Stimulated activated CD4-positive, alpha-beta T cell treated with anti-CD3 and anti-CD28 coated beads, Interleukin-4, amount 100 ng/mL, for 1 hour (primary cell): ENCODE data around the gene SPOCK2.

Source experiments
- DNase-seq: peaks from one replicate; pipeline ENCODE4 v3.0.0-alpha.2; 2020

The SPOCK2 gene

GRCh38 chr10:72086466-72087391 lies 1.6 kb downstream of the SPOCK2 start:
- DNase-seq: peak; percentile 63

- DNase-seq: no peak
Observed at GRCh38 chr10:72085864-72086465, 2.4 kb downstream of the SPOCK2 start.

GRCh38 chr10:72085166-72085565 lies 3.2 kb downstream of the SPOCK2 start:
- DNase-seq: no peak

GRCh38 chr10:72083790-72084459 lies 4.4 kb downstream of the SPOCK2 start:
- peak; percentile 74 for DNase-seq

GRCh38 chr10:72082856-72083789 lies 5.2 kb downstream of the SPOCK2 start:
- no peak for DNase-seq

- DNase-seq: no peak
Observed at GRCh38 chr10:72081772-72082590, 6.4 kb downstream of the SPOCK2 start.

GRCh38 chr10:72081210-72081609 lies 7.1 kb downstream of the SPOCK2 start:
- DNase-seq: no peak

- DNase-seq: no peak
Observed at GRCh38 chr10:72080042-72080975, 8.0 kb downstream of the SPOCK2 start.

- DNase-seq: peak; percentile 48
Observed at GRCh38 chr10:72079356-72079755, 9.0 kb downstream of the SPOCK2 start.

GRCh38 chr10:72077275-72077990 lies 10.9 kb downstream of the SPOCK2 start:
- DNase-seq: no peak

GRCh38 chr10:72076756-72077155 lies 11.6 kb downstream of the SPOCK2 start:
- DNase-seq: no peak

- DNase-seq: peak; percentile 43
Observed at GRCh38 chr10:72075376-72076115, 12.8 kb downstream of the SPOCK2 start.

GRCh38 chr10:72074574-72075375 lies 13.6 kb downstream of the SPOCK2 start:
- DNase-seq: no peak

- no peak for DNase-seq
Observed at GRCh38 chr10:72073708-72074573, 14.4 kb downstream of the SPOCK2 start.

GRCh38 chr10:72072639-72073038 lies 15.7 kb downstream of the SPOCK2 start:
- DNase-seq: no peak

- no peak for DNase-seq
Observed at GRCh38 chr10:72072046-72072445, 16.3 kb downstream of the SPOCK2 start.
